HepG2 (cell line): ENCODE data around the gene TSHZ1. TPM values are rescaled to one million over a fixed set of nuclear protein-coding genes. Genes with fewer than 3 reads are reported as not detected.

Experiments used
- ATAC-seq: fragments of 200-7000 bp; cut with Tn5 transposase; 3 replicates; pipeline ENCODE4 v1.9.1; 2020; ENCODE audit warnings: mild to moderate bottlenecking, moderate library complexity
- BruUV-seq: library from RNA; stranded (reverse); fragments of 400-500 nt; replicated peaks from 2 replicates; lab custom pipeline; 2021; lab: Mats Ljungman, UMichigan
- CTCF ChIA-PET: fragments of 300-600 bp; formaldehyde crosslinking; extraction: SDS; loops from one replicate; lab custom pipeline; 2021; ENCODE audit warnings: low total read pairs, inconsistent platforms, low intra/inter-chr PET ratio; lab: Yijun Ruan, JAX
- POLR2A ChIA-PET: fragments of 350-600 bp; sonication (Branson Sonifier 250); formaldehyde crosslinking; loops from one replicate; lab custom pipeline; 2020; ENCODE audit warnings: antibody characterized with exemption, inconsistent platforms; lab: Yijun Ruan, JAX
- DNase-seq: peaks from one replicate; pipeline ENCODE4 v3.0.0-alpha.2; 2015; ENCODE audit warnings: low spot score
- FAIRE-seq: peaks from 3 replicates; lab custom pipeline; 2011; peaks lifted over from hg19 to GRCh38; lab: Jason Lieb, UNC
- H2AFZ ChIP-seq: one replicate; pipeline ENCODE4 v1.6.1; 2011; ENCODE audit warnings: low read length, inconsistent platforms
- H3K27ac ChIP-seq: fragments of 300-600 bp; 3 replicates; pipeline ENCODE4 v1.8.0; 2011; ENCODE audit warnings: mixed run types, mild to moderate bottlenecking, mixed read lengths, low read length, inconsistent platforms; ENCODE audit not compliant: insufficient read depth; ENCODE audit errors: extremely low read length
- H3K27me3 ChIP-seq, 2 experiments: fragments of 200-600 bp in 1 of 2; 2 replicates in 1 of 2; 3 replicates in 1 of 2; pipeline versions ENCODE4 v1.6.0 to v1.8.0; 2011; ENCODE audit warnings: low read length in 2 of 2, mild to moderate bottlenecking in 2 of 2, moderate library complexity in 2 of 2, inconsistent platforms in 1 of 2; ENCODE audit not compliant: insufficient read depth in 2 of 2, control insufficient read depth in 1 of 2
- H3K36me3 ChIP-seq, 2 experiments: fragments of 200-600 bp in 1 of 2; replicated peaks in 1 of 2; 2 replicates in 1 of 2; 3 replicates in 1 of 2; pipeline versions ENCODE4 v1.5.1 to v1.8.0; 2011; ENCODE audit warnings: low read length in 2 of 2, inconsistent platforms in 1 of 2; ENCODE audit not compliant: insufficient read depth in 2 of 2, control insufficient read depth in 1 of 2
- H3K4me1 ChIP-seq: 2 replicates; pipeline ENCODE4 v1.5.1; 2012; ENCODE audit warnings: low read length, inconsistent platforms; ENCODE audit not compliant: insufficient read depth
- H3K4me2 ChIP-seq: 2 replicates; pipeline ENCODE4 v1.6.0; 2011; ENCODE audit warnings: low read depth, low read length, inconsistent platforms
- H3K4me3 ChIP-seq, 3 experiments: fragments of 200-600 bp in 1 of 3; sonication (generic), shearing (Covaris generic) in 1 of 3; replicated peaks in 1 of 3; 2 replicates each; pipeline ENCODE4 v1.5.1; 2011 to 2016; ENCODE audit warnings: low read length in 3 of 3, inconsistent platforms in 2 of 3, low read depth in 2 of 3, mild to moderate bottlenecking in 2 of 3, control low read depth in 1 of 3, mixed read lengths in 1 of 3; ENCODE audit not compliant: insufficient read depth in 1 of 3
- H3K79me2 ChIP-seq: one replicate; pipeline ENCODE4 v1.6.1; 2011; ENCODE audit warnings: low read length, inconsistent platforms; ENCODE audit not compliant: insufficient read depth
- H3K9ac ChIP-seq: 2 replicates; pipeline ENCODE4 v1.6.0; 2011; ENCODE audit warnings: mild to moderate bottlenecking, low read depth, low read length, inconsistent platforms; ENCODE audit not compliant: insufficient read depth
- H3K9me3 ChIP-seq: 2 replicates; pipeline ENCODE4 v1.5.1; 2012; ENCODE audit warnings: mild to moderate bottlenecking, low read length
- H4K20me1 ChIP-seq: 2 replicates; pipeline ENCODE4 v1.6.0; 2011; ENCODE audit warnings: inconsistent platforms, mild to moderate bottlenecking, low read length, moderate library complexity; ENCODE audit not compliant: insufficient read depth
- CREB1 ChIP-seq, 2 experiments: fragments of 450-650 bp in 1 of 2; IDR thresholded peaks; 2 replicates each; pipeline ENCODE4 v1.6.1; 2016 to 2017; ENCODE audit warnings: control low read depth in 1 of 2, mild to moderate bottlenecking in 1 of 2, missing compliant biosample characterization in 1 of 2, missing genetic modification characterization in 1 of 2
- FLYWCH1 ChIP-seq: sonication (generic); formaldehyde crosslinking; IDR thresholded peaks from 2 replicates; pipeline ENCODE4 v1.8.1; 2023; ENCODE audit warnings: mild to moderate bottlenecking, missing genetic modification reagents
- NR2F1 ChIP-seq, 2 experiments: fragments of 450-650 bp in 1 of 2; formaldehyde crosslinking in 1 of 2; IDR thresholded peaks; 2 replicates each; pipeline versions ENCODE4 v1.5.0 to v1.6.1; 2016 to 2020; ENCODE audit warnings: mild to moderate bottlenecking in 1 of 2, missing compliant biosample characterization in 1 of 2, missing genetic modification reagents in 1 of 2, moderate library complexity in 1 of 2
- THAP11 ChIP-seq: IDR thresholded peaks from 2 replicates; pipeline ENCODE4 v1.6.1; 2016; ENCODE audit warnings: missing biosample characterization, missing genetic modification reagents
- ZMYM4 ChIP-seq: sonication (generic); formaldehyde crosslinking; IDR thresholded peaks from 2 replicates; pipeline ENCODE4 v1.8.1; 2023; ENCODE audit warnings: mild to moderate bottlenecking, missing genetic modification reagents
- ZNF205 ChIP-seq: IDR thresholded peaks from 2 replicates; pipeline ENCODE4 v1.6.1; 2018; ENCODE audit warnings: missing biosample characterization, missing genetic modification reagents
- ZNF24 ChIP-seq: fragments of 450-650 bp; IDR thresholded peaks from 2 replicates; pipeline ENCODE4 v1.6.1; 2017; ENCODE audit warnings: antibody characterized with exemption, mild to moderate bottlenecking
- ZNF75D ChIP-seq: sonication (generic); formaldehyde crosslinking; IDR thresholded peaks from 2 replicates; pipeline ENCODE4 v1.8.1; 2023; ENCODE audit warnings: missing genetic modification reagents, mild to moderate bottlenecking, borderline replicate concordance
- ZNF781 ChIP-seq: sonication (generic); formaldehyde crosslinking; IDR thresholded peaks from 2 replicates; pipeline ENCODE4 v1.5.1; 2020; ENCODE audit warnings: borderline replicate concordance, mild to moderate bottlenecking, missing genetic modification reagents; ENCODE audit errors: not compliant biosample characterization
- WGBS: methylation state at CpG from one replicate; pipeline ENCODE4 v1.1.6; 2017; ENCODE audit warnings: low lambda C conversion rate; 5-methylcytosine and 5-hydroxymethylcytosine counted together
- in situ Hi-C: cut with HindIII; loops from 2 replicates; pipeline ENCODE4 v1.10.0; 2017; ENCODE audit warnings: low pct_unique_long_range_greater_than_20kb; ENCODE audit not compliant: extremely low pct_ligation_motif_present
- intact Hi-C: fragments of 100-400 bp; cut with micrococcal nuclease; formaldehyde crosslinking; loops from one replicate; pipeline ENCODE4 v1.10.0; 2022; ENCODE audit not compliant: unreplicated experiment
- polyA plus RNA-seq, 8 experiments: library from polyadenylated mRNA; depleted of rRNA in 3 of 8; stranded (reverse) in 7 of 8; unstranded in 1 of 8; fragments of >200 nt; fragmentation: Illumina TruSeq in 4 of 8; extraction: Trizol in 4 of 8; gene quantifications; 2 replicates each; pipeline versions ENCODE4 v1.2.1 to v1.2.3, GENCODE V29; 2011 to 2016; ENCODE audit warnings: low read depth in 4 of 8, missing spikeins in 1 of 8, mixed read lengths in 1 of 8; ENCODE audit not compliant: insufficient read depth in 1 of 8
- total RNA-seq, 5 experiments: library from RNA; depleted of rRNA; stranded (reverse); fragments of >200 nt; fragmentation: Illumina TruSeq; extraction: Trizol; gene quantifications; 2 replicates each; pipeline ENCODE4 v1.2.3, GENCODE V29; 2016; ENCODE audit warnings: low read depth in 1 of 5
- TF ChIP-seq, protein P1 (sequence below): sonication (generic); formaldehyde crosslinking; IDR thresholded peaks from 2 replicates; pipeline ENCODE4 v1.4.0; 2020; ENCODE audit warnings: missing genetic modification reagents
- TF ChIP-seq, protein P2 (sequence below): IDR thresholded peaks from 2 replicates; pipeline ENCODE4 v1.6.1; 2012; ENCODE audit warnings: low read length, improper control_type of control experiment

TSHZ1 gene
- total and polyA plus RNA-seq, 2 of the 13 experiments (the other 11 are each of a cell fraction or from before 2014, with no cell fraction given) = 2.5 to 2.7 TPM

DNA sequence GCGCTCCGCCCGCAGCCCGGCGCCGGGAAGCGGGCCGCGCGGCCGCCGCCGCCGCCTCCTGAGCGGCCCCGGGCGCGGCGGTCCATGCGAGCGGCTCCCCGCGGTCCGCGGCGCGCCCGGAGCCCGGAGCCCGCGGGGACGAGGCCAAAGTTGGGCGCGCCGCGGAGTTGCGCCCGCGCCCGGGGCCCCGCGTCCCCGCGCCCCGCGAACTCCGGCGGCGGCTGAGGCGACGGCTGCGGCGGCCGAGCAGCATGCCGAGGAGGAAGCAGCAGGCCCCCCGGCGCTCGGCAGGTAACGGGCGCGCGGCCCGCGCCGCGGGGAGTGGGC, 992 bp downstream of the TSHZ1 start:
- Histone ChIP-seq H3K27ac (peak overlapping the region; percentile 46), H3K4me1 (peaks cover 49% of the 10 kb centered on the region), H3K4me3 (peak overlapping the region; percentile 65 to 95 (median 80)), H4K20me1 (peaks cover 11% of the 10 kb centered on the region; the same call in 1 of the 2 replicates), H3K27me3 (no peaks in the 10 kb centered on the region; a peak in 2 of 5 replicates), H3K79me2 (peaks cover 34% of the 10 kb centered on the region), H2AFZ (no peak overlapping the region), H3K9ac (peak overlapping the region; percentile 72)
- no TSS peak for BruUV-seq
- intact Hi-C loops (loop anchor here (5.0 kb wide), 2 partner anchors 81 to 614 kb away; partner anchors contain the start of gene ZNF407), in situ Hi-C loops (loop anchor here (25.0 kb wide), 1 partner anchor 924 kb away; the partner anchor contains the start of gene CYB5A)
- ATAC-seq (no peak), FAIRE-seq (no peak), DNase-seq (no peak)
- no CpG with 5 or more reads among the region's 66 CpGs for WGBS
- CTCF ChIA-PET = no interaction called here
- no peak for TF ChIP-seq NR2F1 (CRISPR knock-in tag; IDR thresholded peaks at IDR 0.05)
- no peak for TF ChIP-seq FLYWCH1 (CRISPR knock-in tag)
- no peak for TF ChIP-seq ZNF24
- no peak for TF ChIP-seq ZNF205 (CRISPR knock-in tag)
- TF ChIP-seq ZMYM4 (CRISPR knock-in tag) = no peak
- TF ChIP-seq CREB1 (IDR thresholded peaks at IDR 0.05) = no peak
- no peak for TF ChIP-seq CREB1 (CRISPR knock-in tag; IDR thresholded peaks at IDR 0.05)
- TF ChIP-seq, protein P1, sequence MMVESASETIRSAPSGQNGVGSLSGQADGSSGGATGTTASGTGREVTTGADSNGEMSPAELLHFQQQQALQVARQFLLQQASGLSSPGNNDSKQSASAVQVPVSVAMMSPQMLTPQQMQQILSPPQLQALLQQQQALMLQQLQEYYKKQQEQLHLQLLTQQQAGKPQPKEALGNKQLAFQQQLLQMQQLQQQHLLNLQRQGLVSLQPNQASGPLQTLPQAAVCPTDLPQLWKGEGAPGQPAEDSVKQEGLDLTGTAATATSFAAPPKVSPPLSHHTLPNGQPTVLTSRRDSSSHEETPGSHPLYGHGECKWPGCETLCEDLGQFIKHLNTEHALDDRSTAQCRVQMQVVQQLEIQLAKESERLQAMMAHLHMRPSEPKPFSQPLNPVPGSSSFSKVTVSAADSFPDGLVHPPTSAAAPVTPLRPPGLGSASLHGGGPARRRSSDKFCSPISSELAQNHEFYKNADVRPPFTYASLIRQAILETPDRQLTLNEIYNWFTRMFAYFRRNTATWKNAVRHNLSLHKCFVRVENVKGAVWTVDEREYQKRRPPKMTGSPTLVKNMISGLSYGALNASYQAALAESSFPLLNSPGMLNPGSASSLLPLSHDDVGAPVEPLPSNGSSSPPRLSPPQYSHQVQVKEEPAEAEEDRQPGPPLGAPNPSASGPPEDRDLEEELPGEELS = no peak
- no peak for TF ChIP-seq ZNF781 (CRISPR knock-in tag)
- no peak for TF ChIP-seq ZNF75D (CRISPR knock-in tag)
- TF ChIP-seq, protein P2, sequence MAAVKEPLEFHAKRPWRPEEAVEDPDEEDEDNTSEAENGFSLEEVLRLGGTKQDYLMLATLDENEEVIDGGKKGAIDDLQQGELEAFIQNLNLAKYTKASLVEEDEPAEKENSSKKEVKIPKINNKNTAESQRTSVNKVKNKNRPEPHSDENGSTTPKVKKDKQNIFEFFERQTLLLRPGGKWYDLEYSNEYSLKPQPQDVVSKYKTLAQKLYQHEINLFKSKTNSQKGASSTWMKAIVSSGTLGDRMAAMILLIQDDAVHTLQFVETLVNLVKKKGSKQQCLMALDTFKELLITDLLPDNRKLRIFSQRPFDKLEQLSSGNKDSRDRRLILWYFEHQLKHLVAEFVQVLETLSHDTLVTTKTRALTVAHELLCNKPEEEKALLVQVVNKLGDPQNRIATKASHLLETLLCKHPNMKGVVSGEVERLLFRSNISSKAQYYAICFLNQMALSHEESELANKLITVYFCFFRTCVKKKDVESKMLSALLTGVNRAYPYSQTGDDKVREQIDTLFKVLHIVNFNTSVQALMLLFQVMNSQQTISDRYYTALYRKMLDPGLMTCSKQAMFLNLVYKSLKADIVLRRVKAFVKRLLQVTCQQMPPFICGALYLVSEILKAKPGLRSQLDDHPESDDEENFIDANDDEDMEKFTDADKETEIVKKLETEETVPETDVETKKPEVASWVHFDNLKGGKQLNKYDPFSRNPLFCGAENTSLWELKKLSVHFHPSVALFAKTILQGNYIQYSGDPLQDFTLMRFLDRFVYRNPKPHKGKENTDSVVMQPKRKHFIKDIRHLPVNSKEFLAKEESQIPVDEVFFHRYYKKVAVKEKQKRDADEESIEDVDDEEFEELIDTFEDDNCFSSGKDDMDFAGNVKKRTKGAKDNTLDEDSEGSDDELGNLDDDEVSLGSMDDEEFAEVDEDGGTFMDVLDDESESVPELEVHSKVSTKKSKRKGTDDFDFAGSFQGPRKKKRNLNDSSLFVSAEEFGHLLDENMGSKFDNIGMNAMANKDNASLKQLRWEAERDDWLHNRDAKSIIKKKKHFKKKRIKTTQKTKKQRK = no peak
- TF ChIP-seq THAP11 (CRISPR knock-in tag) = no peak
- TF ChIP-seq, all 625 proteins: peak for 0
- Histone ChIP-seq H3K36me3 (no peaks in the 10 kb centered on the region), H3K4me2 (peak overlapping the region; percentile 79), H3K9me3 (no peaks in the 10 kb centered on the region)
- POLR2A ChIA-PET = no interaction called here
